GM18526 (cell line): ENCODE data around the gene RPL27A.

Experiments used
- POLR2A ChIP-seq: IDR thresholded peaks from 3 replicates; pipeline ENCODE4 v1.6.1; 2011; ENCODE audit not compliant: insufficient read length; ENCODE audit errors: extremely low read depth

RPL27A gene

DNA sequence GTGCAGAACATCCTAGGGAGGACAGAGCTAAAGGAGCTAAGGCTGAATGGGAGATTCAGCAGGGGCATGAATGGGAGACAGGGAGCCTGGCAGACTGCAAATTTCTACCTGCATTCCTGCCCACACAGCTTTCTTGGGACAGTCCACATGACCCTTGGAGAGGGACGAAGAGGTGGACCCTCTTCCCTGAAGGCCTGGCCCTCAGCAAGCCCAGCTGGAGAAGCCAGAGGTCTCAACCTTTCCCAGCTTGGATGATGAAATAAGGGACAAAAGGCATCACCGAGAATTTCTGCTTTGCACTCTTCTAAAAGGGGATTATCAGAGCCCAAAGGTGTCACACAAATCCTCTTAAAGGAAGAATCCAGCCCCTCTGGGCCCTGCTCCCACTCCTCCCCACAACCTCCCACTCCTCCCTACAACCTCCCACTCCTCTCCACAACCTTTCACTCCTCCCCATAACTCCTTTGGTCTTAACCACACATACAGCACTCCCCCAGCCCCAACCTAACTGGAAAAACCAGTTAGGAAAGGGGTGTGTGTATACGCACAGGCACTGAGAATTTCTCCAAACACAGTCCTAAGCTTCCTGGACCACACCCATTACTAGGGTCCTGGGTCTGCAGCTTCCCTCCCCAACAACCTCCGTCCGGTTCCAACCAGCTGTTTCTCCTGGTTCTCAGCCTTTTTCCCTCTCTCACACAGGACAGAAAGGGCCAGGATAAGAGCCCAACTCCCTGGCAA lies 38.4 kb downstream of the RPL27A start:
- TF ChIP-seq POLR2A, result no peak

DNA sequence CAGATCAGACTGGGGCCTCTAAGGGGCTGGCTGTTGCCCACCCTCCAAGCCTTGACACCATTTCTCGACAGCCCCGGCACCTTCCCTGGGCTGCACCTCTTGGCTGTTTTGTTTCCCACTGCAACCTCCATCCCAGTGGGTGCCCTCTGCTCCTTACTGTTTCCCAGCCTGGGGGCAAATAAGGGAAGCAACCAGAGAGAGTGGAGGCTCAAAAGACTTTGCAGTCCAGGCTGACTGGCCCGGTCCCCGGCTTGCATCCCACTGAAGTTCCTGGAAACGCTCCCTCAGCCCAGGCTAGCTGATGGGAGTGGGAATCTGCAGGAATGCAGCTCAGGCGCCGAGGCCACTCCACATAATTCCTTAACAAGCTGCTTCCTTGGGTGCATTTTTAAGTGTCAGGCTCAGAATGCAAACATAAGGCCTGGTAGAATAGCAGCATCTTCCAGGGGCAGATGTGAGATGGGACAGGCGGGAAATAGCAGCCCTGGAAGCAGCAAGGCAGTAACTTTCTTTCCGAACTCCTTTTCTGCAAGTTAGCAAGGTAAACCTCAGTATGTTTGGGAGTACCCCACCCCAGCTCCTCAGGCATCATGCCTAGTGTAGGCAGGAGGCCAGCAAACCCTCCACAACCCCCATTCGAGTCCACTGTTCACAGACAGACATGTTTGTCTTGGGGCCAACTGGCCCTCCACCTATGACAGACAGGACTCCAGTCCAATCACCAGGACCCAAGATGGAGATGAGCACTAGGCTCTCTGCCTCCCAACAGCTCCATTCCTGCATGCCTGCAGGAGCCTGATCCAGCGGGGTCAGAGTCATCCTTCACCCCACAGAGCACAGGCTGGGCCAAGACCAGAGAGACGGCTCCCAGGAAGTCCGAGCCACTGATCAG lies 39.3 kb downstream of the RPL27A start:
- no peak for TF ChIP-seq POLR2A

DNA sequence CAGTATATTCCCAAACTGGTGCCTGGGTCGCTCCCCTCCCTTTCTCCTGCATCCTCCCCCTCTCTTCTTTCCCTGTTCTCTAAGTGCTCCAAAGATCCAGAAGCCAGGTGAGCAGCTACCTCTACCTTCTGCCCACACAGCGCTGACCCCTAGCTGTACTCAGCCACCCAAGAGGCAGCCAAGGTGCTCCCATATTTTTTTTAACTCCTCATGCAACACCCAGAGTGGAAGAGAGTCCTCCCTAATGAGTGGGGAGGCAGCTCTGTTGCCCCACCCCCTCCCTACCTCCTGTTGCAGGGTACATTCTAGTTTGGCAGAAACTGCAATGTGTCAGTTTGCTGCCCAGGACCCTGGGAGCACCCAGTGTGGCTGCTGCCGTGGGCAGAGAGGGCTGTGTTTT lies 40.2 kb downstream of the RPL27A start:
- no peak for TF ChIP-seq POLR2A

DNA sequence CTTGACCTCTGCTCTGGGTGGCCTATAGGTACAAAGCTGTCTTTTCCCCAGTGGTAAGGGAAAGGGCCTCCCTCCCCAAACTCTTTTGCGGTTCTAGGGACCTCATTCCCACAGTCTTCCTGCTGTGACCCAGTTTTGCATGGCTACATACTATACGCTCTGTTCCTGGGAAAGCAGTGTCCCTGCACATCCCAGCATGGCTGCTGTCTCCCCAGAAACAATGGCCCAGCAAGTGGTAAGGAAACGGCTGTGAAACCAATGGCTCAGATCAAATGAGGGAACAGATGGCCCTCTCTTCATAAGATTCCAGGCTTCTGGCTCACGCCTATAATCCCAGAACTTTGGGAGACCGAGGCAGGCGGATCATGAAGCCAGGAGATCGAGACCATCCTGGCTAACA lies 41.1 kb downstream of the RPL27A start:
- TF ChIP-seq POLR2A, result no peak

DNA sequence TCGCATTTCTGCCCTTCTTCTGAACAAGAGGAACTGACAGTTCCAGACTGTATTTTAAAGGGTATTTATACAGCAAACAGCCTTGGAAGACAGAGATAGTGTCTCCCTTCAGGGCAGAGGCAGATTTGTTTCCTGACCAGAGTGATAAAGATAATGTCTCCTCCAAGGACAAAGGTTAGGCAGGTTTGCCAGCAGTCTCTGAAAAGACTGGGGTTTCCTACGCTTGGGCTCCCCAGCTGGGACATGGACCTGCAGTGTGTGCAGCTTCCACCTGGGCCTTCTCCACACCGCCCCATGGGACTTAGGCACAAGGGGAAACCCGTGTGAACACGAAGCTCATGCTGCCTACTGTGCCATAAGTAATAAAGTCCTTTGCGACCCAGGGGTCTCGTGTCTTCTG lies 42.1 kb downstream of the RPL27A start:
- TF ChIP-seq POLR2A, result no peak

DNA sequence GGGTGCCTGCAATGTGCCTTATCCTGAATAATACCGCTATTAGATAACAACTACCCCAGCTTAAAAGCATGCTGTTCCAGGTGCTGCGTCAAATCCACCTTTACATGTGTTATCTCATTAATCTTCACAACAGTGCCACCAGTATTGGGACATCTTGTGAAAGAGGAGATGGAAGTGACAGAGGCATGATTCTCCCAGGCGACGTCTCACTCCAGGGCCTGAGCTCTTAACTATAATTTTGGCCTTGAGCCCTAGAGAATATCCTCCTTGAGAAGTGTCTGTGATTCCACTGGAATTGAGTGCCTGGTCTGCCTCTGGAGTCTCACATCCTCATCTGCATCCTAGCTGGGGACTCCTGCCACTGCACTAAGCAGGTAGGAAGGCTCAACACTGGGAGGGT lies 43.8 kb downstream of the RPL27A start:
- TF ChIP-seq POLR2A, result no peak

DNA sequence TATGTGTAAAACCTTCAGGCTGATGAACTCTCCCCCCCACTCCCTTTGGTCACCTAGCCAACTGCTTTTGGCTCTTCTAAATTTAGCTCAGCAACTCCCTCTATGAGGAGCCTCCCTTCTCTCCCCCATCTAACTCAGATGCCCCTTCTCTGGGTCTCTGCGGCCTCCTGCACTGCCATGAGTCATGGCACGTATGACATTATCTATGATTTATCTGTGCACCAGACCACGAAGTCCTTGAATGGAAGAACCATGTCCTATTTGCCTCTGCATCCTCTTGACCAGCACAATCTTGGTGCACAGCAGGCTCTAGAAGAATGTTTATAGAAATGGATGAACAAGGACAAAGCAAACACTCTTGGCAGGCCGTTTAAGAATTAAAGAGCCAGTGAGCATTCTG lies 46.0 kb downstream of the RPL27A start:
- no peak for TF ChIP-seq POLR2A

DNA sequence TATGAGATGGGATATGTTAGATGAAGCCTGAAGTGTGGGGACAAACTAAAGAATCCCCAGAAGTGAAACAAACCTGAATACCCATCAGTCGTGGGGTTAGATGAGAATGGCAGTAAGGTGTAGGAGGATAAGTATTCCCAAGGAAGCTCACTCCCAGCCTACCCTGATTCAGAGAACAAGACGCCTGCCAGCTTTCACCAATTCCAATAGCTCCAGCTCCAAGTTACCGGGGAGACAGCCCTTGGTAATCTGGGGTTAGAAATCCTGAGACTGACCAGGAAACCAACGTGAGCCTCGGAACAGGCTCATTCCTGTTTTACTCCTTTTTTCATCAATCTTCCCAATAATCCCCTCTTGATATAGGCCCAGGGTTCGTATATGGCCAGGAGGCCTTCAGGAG lies 46.5 kb downstream of the RPL27A start:
- TF ChIP-seq POLR2A, result no peak

DNA sequence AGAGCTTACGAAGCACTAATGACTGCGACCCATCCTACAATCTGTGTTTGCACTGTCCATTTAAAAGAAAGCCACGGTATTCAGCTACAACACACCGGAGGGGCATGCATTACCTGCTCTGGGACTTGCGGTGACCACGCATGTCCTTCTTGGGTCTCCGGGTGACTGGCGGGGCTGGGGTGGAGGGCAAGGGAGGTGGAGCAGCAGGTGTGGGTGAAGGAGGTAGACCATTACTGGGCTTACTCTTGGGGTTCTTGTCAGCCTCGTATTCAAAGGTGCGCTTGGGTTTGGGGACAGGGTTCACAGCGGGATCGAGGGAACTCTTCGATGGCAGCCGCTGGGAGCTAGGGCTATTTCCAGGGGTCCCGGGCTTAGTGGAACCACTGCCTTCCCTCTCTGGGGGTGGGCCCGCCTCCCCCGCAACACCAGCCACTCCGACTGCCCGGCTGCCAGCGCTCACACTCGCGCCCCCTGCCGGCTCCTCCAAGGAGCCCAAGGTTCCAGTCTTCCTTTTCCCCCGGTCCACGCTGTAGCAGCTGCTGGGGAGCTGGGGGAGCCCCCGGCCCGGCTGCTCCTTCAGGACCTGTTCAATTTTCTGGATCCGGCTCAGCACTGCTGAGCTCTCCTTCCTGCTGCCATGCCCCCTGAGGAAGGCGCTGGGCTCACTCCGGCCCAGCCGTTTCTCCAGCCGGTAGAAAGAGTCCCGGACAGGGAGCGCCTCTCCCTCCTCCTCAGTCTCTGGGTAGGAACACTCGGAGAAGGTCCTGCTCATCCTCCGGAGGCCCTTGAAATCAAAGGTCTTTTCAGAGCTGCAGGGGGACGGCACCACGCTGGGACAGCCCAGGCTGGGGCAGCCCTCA lies 47.5 kb downstream of the RPL27A start:
- no peak for TF ChIP-seq POLR2A

DNA sequence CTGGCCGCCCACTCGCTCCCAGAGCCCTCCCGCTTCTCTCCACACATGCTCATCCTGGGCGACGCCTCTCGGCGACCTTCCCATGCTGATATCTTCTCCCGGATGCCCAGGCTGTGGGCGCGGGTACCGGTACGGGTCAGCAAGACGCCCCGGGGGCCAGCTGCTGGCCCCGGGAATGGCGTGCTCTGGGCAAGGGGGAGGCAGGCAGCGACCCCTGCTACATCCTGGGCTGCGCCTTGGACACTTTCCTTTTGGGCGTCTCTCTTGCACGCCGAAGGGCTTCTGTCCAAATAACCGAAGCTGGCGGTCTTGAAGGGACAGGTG lies 48.1 kb downstream of the RPL27A start:
- no peak for TF ChIP-seq POLR2A

DNA sequence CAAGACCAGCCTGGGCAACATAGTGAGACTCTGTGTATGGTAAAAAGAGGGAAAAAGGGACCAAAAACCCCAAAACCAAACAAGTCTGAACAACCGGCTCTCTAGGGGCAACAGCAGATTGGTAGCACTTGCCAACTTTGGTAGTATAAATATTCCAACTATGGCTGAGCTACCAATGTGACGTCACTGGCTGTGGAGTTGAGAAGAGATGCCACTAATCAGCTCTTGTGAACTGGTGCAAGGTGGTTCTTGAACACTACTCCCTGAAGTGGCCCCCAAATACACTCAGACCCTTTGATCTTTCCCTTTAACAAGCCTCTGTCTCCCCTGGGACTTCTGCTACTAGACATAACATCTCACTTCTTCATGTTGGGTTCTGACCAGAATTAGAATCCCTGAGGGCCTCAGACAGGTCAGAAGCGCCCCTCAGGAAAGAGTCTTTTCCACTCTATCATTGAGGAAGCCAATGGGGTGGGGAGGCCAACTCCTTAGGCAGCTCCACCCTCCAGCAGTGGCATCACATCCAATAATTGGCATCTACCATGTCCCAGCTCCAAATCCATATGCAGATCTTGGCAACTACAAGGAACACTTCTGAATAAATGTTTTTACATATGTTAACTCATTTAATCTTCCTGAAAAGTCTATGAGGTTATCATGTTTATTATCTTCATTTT lies 49.2 kb downstream of the RPL27A start:
- TF ChIP-seq POLR2A, result no peak

DNA sequence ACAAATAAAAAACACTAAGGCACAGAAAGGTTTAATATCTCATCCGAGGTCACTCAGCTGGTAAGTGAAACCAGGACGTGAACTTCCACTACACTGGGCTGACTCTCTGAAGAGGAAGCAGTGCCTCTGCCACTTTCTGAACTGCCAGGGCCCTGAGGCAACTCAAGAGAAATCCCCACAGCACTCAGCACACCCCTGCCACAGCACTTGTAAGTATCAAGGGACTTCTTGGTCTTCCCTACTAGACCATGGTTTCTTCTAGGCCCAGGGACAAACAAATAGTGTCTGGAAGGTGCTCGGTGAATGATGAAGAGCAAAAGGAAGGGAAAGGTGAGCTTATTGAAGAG lies 49.7 kb downstream of the RPL27A start:
- no peak for TF ChIP-seq POLR2A

DNA sequence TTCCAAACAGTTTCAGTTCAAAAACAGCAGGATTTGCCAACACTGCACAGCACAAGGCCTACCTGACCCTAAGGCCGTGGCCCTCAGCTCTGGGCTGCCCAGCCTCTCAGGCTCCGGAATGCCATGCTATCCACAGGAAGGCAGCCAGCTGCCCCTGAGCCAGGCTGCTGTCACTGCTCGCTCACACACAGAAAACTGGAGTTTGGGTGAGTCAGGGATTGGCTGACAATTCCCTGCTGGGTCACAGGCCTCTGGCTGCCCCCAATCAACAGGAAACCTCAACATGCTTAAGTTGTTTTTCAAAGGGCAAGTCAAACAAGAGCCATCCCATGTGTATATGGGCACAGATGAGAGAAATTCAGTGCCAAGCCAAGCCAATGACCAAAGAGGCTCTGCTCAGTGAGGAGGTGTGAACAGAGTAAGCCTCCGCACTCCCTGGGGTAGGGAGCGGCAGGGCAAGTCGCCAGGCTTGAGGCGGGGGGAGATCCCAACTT lies 50.2 kb downstream of the RPL27A start:
- TF ChIP-seq POLR2A, result no peak

DNA sequence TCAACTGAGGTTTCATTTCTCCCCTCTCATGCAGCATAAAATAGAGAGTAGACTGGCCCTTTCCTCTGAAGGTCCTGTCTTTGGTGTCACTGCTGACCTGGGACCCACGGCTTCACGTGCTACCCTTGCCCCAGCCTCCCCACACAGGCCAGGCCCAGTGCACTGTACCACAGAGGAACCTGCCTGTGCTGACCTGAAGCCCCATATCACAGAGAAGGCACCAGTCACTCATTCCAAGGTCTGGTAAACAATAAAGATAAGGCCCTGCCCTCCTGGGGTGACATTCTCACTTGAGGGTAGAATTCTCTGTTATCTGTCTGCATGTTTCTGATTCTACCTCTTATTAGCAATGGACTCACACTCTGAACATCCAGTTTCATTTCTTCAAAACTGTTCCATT lies 51.3 kb downstream of the RPL27A start:
- no peak for TF ChIP-seq POLR2A

DNA sequence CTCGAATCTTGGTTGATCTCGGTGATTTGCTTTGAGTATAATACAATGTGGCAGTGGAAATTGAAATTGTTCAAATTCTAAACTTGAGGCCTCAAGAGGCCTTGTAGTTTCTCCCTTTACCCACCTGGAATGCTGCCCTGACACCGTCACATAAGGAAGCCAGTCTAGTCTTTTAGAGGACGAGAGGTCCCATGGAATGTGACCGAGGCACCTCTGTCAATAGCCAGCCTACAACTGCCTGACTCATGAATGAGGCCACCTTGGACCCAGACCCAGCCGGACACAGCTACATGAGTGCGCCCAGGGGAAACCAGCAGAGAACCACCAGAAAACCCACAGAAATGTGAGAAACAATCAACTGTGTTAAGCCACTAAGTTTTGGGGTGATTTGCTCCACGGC lies 52.5 kb downstream of the RPL27A start:
- TF ChIP-seq POLR2A, result no peak
